Mononuclear cell (primary cell): Measurements from ENCODE around the gene FKBP3. TPM values are rescaled to one million over a fixed set of nuclear protein-coding genes. Genes with fewer than 3 reads are reported as not detected.
"Not testable (repeated sequence)": the region's sequence is repeated elsewhere in the genome, so short reads cannot be mapped to it uniquely, and the experiment has no call there.

Source experiments
- H3K27me3 ChIP-seq: 2 replicates; pipeline ENCODE4 v1.6.0; 2011; ENCODE audit warnings: low read length, control low read depth; ENCODE audit not compliant: insufficient read depth
- H3K4me1 ChIP-seq: 2 replicates; pipeline ENCODE4 v1.5.1; 2011; ENCODE audit warnings: mild to moderate bottlenecking, low read length, control low read depth; ENCODE audit not compliant: insufficient read depth
- H3K4me3 ChIP-seq: 2 replicates; pipeline ENCODE4 v1.5.1; 2011; ENCODE audit warnings: mild to moderate bottlenecking, low read length, moderate library complexity
- H3K9me3 ChIP-seq: 2 replicates; pipeline ENCODE4 v1.5.1; 2011; ENCODE audit warnings: low read depth, mild to moderate bottlenecking, control low read depth, low read length
- total RNA-seq: library from RNA; depleted of rRNA; stranded (reverse); fragments of >200 nt; gene quantifications from one replicate; pipeline ENCODE4 v1.2.3, GENCODE V29; 2012

Gene FKBP3
- total RNA-seq, 1 donor, result 36.2 TPM

- Histone ChIP-seq H3K9me3 (no peaks in the 10 kb centered on the region), H3K4me1 (peaks cover 36% of the 10 kb centered on the region), H3K27me3 (no peaks in the 10 kb centered on the region), H3K4me3 (peak overlapping the region; percentile 92)
Measured at GRCh38 chr14:45084946-45085346, 49.3 kb downstream of the FKBP3 start.

GRCh38 chr14:45083976-45084722, 50.1 kb downstream of the FKBP3 start, which contains the start of gene PRPF39:
Gene PRPF39, plus strand, starts transcription at chr14:45084116. Its CDS starts 11,124 bp downstream, at chr14:45095240.
- no peaks in the 10 kb centered on the region for H3K9me3 ChIP-seq
- peak within 1 kb of the TSS; percentile 92 for H3K4me3 ChIP-seq
- no peaks in the 10 kb centered on the region for H3K27me3 ChIP-seq
- H3K4me1 ChIP-seq, result peaks cover 36% of the 10 kb centered on the region

DNA sequence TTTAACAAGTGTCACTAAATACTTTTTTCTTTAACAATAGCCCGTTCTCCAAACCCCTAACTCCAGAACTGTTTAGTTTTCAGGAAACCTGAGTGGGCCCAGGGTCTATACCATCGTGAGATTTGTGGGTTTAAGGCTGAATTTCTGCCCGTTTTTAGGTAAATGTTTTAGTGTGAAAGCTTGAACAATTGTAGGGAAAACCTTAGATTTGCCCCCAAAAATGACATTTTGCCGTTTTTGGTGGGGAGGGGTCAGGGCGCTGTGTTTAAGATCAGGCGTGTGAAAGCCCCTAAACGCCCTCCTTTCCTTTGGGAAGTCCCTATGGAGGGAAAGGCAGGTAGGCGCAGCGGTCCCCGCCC, 50.7 kb downstream of the FKBP3 start:
- Histone ChIP-seq H3K9me3 (no peaks in the 10 kb centered on the region), H3K4me1 (peaks cover 36% of the 10 kb centered on the region), H3K4me3 (peak overlapping the region; percentile 92)

DNA sequence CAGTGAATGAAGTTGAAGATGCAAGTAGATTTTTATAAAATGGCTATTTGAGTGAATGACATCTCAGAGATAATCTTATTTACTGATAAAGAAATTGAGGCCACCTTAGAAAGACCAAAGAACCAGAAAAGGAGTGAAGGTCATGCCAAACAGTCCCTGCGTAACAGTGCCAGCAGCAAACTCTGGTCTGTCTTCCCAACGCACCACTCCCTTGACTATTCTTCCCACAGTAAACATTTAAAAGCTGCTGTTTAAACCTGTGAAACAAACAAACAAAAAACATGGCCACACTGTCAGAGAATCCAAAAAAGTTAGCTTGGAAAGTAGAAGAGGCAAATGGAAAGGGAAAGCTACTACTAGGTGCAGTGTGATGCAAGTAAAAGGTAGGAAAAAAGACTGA, 51.9 kb downstream of the FKBP3 start:
- Histone ChIP-seq H3K27me3 (no peaks in the 10 kb centered on the region), H3K9me3 (no peaks in the 10 kb centered on the region), H3K4me1 (peaks cover 30% of the 10 kb centered on the region), H3K4me3 (no peak overlapping the region)

More for the DNA sequence above, 50.7 kb downstream of the FKBP3 start:
- H3K27me3 ChIP-seq, result no peaks in the 10 kb centered on the region

DNA sequence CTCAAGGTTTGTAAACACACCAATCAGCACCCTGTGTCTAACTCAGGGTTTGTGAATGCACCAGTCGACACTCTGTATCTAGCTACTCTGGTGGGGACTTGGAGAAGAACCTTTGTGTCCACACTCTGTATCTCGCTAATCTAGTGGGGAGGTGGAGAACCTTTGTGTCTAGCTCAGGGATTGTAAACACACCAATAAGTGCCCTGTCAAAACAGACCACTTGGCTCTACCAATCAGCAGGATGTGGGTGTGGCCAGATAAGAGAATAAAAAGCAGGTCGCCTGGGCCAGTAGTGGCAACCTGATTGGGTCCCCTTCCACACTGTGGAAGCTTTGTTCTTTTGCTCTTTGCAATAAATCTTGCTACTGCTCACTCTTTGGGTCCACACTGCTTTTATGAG, 53.2 kb downstream of the FKBP3 start:
- H3K9me3 ChIP-seq, H3K4me3 ChIP-seq, H3K27me3 ChIP-seq: not testable (repeated sequence)
- H3K4me1 ChIP-seq, result peaks cover 25% of the 10 kb centered on the region

DNA sequence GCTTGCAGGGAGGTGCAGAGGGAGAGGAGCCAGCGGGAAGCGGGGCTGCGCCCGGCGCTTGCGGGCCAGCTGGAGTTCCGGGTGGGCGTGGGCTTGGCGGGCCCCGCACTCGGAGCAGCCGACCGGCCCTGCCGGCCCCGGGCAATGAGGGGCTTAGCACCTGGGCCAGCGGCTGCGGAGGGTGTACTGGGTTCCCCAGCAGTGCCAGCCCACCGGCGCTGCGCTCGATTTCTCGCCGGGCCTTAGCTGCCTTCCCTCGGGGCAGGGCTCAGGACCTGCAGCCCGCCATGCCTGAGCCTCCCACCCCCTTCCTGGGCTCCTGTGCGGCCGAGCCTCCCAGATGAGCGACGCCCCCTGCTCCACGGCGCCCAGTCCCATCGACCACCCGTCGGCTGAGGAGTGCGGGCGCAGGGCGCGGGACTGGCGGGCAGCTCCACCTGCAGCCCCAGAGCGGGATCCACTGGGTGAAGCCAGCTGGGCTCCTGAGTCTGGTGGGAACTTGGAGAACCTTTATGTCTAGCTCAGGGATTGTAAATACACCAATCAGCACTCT, 53.8 kb downstream of the FKBP3 start:
- not testable (repeated sequence) for H3K9me3 ChIP-seq, H3K27me3 ChIP-seq, H3K4me3 ChIP-seq
- peaks cover 19% of the 10 kb centered on the region for H3K4me1 ChIP-seq

- H3K4me3 ChIP-seq, result no peak overlapping the region
- H3K27me3 ChIP-seq, result no peaks in the 10 kb centered on the region
- H3K9me3 ChIP-seq, result no peaks in the 10 kb centered on the region
- H3K4me1 ChIP-seq, result peaks cover 3% of the 10 kb centered on the region
Measured at GRCh38 chr14:45078323-45078722, 56.0 kb downstream of the FKBP3 start.

DNA sequence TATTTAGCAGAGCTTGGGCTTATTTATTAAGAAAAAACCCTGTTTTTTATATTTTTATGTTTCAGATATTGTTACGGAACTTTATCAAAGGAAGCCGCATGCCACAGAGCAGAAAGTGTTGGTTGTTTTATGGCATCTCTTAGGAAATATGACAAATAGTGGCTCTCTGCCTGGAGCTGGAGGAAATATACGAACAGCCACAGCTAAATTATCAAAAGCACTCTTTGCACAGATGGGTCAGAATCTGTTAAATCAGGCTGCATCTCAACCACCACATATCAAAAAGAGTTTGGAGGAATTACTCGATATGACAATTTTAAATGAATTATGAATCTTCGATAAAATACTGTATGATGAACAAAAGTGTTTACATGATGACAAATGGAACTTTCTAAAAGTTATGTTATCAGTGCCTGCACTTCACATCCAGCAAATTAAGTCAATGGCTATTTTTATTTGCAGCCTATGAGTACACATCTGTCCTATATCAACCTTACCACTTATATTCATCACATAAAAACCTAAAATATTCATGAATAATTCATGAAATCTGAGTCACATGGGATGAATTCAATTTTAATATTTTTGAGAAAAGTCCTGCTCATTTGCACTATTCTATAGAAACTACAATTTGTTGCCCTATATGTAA, 60.9 kb downstream of the FKBP3 start:
- Histone ChIP-seq H3K9me3 (no peaks in the 10 kb centered on the region), H3K4me3 (no peak overlapping the region), H3K27me3 (no peaks in the 10 kb centered on the region), H3K4me1 (no peaks in the 10 kb centered on the region)

GRCh38 chr14:45072126-45072525, 62.2 kb downstream of the FKBP3 start:
- Histone ChIP-seq H3K9me3 (no peaks in the 10 kb centered on the region), H3K27me3 (no peaks in the 10 kb centered on the region), H3K4me1 (no peaks in the 10 kb centered on the region), H3K4me3 (no peak overlapping the region)

DNA sequence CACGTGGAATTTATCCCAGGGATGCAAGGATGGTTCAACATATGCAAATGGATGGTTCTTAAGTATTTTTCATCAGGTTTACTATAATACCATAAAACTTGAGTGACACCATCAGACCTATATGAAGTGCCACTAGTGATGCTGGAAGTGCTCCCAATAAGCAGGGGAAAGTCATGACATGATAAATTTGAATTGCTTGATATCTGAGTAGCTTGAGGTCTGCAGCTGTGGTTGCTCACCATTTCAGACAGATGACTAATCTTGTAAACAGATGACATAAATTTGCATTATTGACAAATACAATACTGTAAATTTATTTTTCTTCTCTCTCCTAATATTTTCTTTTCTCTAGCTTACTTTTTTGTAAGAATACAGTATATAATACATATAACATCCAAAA, 64.1 kb downstream of the FKBP3 start:
- Histone ChIP-seq H3K27me3 (no peaks in the 10 kb centered on the region), H3K4me3 (no peak overlapping the region), H3K9me3 (no peaks in the 10 kb centered on the region), H3K4me1 (no peaks in the 10 kb centered on the region)

- no peak overlapping the region for H3K4me3 ChIP-seq
- H3K9me3 ChIP-seq, result no peaks in the 10 kb centered on the region
- H3K4me1 ChIP-seq, result no peaks in the 10 kb centered on the region
- no peaks in the 10 kb centered on the region for H3K27me3 ChIP-seq
Measured at GRCh38 chr14:45068396-45068795, 65.9 kb downstream of the FKBP3 start.

- H3K27me3 ChIP-seq, result no peaks in the 10 kb centered on the region
- no peak overlapping the region for H3K4me3 ChIP-seq
- no peaks in the 10 kb centered on the region for H3K4me1 ChIP-seq
- H3K9me3 ChIP-seq, result no peaks in the 10 kb centered on the region
Measured at GRCh38 chr14:45066667-45067066, 67.6 kb downstream of the FKBP3 start.

- Histone ChIP-seq H3K9me3 (no peaks in the 10 kb centered on the region), H3K27me3 (no peaks in the 10 kb centered on the region), H3K4me1 (no peaks in the 10 kb centered on the region), H3K4me3 (no peak overlapping the region)
Measured at GRCh38 chr14:45065956-45066355, 68.3 kb downstream of the FKBP3 start.
